ENCODE measurements around the gene MYO16.

Gene MYO16

GRCh38 chr13:108743522-108743921, 114.1 kb downstream of the MYO16 start:
- no peak for TF ChIP-seq CTCF (IDR thresholded peaks at IDR 0.05)
- H3K4me1 Mint-ChIP-seq = no peaks in the 10 kb centered on the region
- no peak overlapping the region for H3K4me3 Mint-ChIP-seq
- DNase-seq = no peak
- peaks cover 11% of the 10 kb centered on the region for H3K36me3 Mint-ChIP-seq (ENCODE audit: low read depth)
- H3K27ac Mint-ChIP-seq = no peak overlapping the region
- peaks cover 47% of the 10 kb centered on the region for H3K9me3 Mint-ChIP-seq
- H3K27me3 Mint-ChIP-seq (ENCODE audit: low read depth, poor library complexity) = no peaks in the 10 kb centered on the region

- no peaks in the 10 kb centered on the region for H3K4me1 Mint-ChIP-seq
- no peak for DNase-seq
- H3K9me3 Mint-ChIP-seq = peaks cover 15% of the 10 kb centered on the region
- H3K27ac Mint-ChIP-seq = no peak overlapping the region
- peaks cover 4% of the 10 kb centered on the region for H3K36me3 Mint-ChIP-seq (ENCODE audit: low read depth)
- TF ChIP-seq CTCF (IDR thresholded peaks at IDR 0.05) = no peak
- H3K27me3 Mint-ChIP-seq (ENCODE audit: low read depth, poor library complexity) = no peaks in the 10 kb centered on the region
- no peak overlapping the region for H3K4me3 Mint-ChIP-seq
Measured at GRCh38 chr13:108747843-108748242, 118.4 kb downstream of the MYO16 start.

- TF ChIP-seq CTCF (IDR thresholded peaks at IDR 0.05) = no peak
- Mint-ChIP-seq H3K27ac (no peak overlapping the region), H3K4me1 (no peaks in the 10 kb centered on the region), H3K9me3 (peaks cover under 1% of the 10 kb centered on the region), H3K4me3 (no peak overlapping the region), H3K27me3 (ENCODE audit: low read depth, poor library complexity) (no peaks in the 10 kb centered on the region), H3K36me3 (ENCODE audit: low read depth) (no peaks in the 10 kb centered on the region)
- DNase-seq = no peak
Measured at GRCh38 chr13:108752276-108752675, 122.9 kb downstream of the MYO16 start.

- no peak for DNase-seq
- no peaks in the 10 kb centered on the region for H3K36me3 Mint-ChIP-seq (ENCODE audit: low read depth)
- H3K4me3 Mint-ChIP-seq = no peak overlapping the region
Measured at GRCh38 chr13:108755083-108755482, 125.7 kb downstream of the MYO16 start.

DNA sequence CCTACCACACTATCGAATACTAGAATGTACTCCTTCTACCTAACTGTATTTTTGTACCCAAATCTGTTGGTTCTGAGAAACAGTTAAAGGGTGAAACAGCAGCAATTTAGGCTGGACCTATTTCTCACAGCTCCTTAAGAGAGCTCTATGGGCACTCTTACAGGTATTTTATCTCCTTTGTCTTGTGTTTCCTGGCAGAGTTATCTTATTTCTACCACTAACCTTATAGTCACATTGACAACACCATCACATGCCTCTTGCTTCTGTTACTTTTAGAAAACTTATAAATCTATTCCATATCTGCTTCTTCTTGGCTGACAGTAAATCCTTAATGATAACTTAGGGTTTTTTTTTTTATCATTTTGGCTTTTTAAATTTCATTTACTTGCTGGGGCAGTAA, 130.7 kb downstream of the MYO16 start:
- Mint-ChIP-seq H3K4me3 (no peak overlapping the region), H3K36me3 (ENCODE audit: low read depth) (no peaks in the 10 kb centered on the region), H3K4me1 (no peaks in the 10 kb centered on the region), H3K9me3 (no peaks in the 10 kb centered on the region), H3K27me3 (ENCODE audit: low read depth, poor library complexity) (no peaks in the 10 kb centered on the region), H3K27ac (no peak overlapping the region)
- no peak for DNase-seq
- no peak for TF ChIP-seq CTCF (IDR thresholded peaks at IDR 0.05)

More at GRCh38 chr13:108755083-108755482, 125.7 kb downstream of the MYO16 start:
- Mint-ChIP-seq H3K9me3 (no peaks in the 10 kb centered on the region), H3K27ac (no peak overlapping the region), H3K4me1 (no peaks in the 10 kb centered on the region), H3K27me3 (ENCODE audit: low read depth, poor library complexity) (no peaks in the 10 kb centered on the region)
- no peak for TF ChIP-seq CTCF (IDR thresholded peaks at IDR 0.05)

DNA sequence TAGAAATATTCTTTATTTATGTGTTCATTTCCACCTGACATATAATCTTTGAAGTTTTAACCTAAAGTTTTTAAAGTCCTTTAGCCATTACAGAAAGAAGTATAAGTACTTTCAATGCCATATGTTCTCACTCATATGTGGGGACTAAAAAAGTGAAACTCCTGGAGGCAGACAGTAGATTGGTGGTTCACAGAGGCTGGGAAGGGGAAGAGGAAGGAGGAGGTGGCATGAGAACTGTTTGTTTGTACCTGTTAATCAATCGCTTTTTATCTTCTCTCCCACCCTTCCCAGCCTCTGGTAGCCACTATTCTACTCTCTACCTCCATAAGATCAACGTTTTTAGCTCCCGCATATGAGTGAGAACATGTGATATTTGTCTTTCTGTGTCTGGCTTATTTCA, 131.1 kb downstream of the MYO16 start:
- DNase-seq = no peak
- Mint-ChIP-seq H3K9me3 (no peaks in the 10 kb centered on the region), H3K27ac (no peak overlapping the region), H3K4me1 (peaks cover 2% of the 10 kb centered on the region), H3K4me3 (no peak overlapping the region), H3K27me3 (ENCODE audit: low read depth, poor library complexity) (no peaks in the 10 kb centered on the region), H3K36me3 (ENCODE audit: low read depth) (no peaks in the 10 kb centered on the region)
- TF ChIP-seq CTCF (IDR thresholded peaks at IDR 0.05) = no peak

All from nephron progenitor cell (in vitro differentiated cells).